ENCODE data around the gene KSR1.

GRCh38 chr17:27567563-27567859, 111.3 kb downstream of the KSR1 start:
- no peak for TF ChIP-seq POLR2A (IDR thresholded peaks at IDR 0.05; ENCODE audit: low read depth, low read length)
- TF ChIP-seq POLR2AphosphoS5 (IDR thresholded peaks at IDR 0.05; ENCODE audit: low read depth, low read length): no peak
